Measurements from ENCODE around the gene HFM1. TPM values are rescaled to one million over a fixed set of nuclear protein-coding genes. Genes with fewer than 3 reads are reported as not detected.
"Not testable (repeated sequence)": the region's sequence is repeated elsewhere in the genome, so short reads cannot be mapped to it uniquely, and the experiment has no call there.

Gene HFM1
- total RNA-seq, 4 donors from 2014 or later: 0.77 to 3.2 (median 2.5) TPM

- Histone ChIP-seq H3K27ac (no peak overlapping the region), H3K9me3 (no peaks in the 10 kb centered on the region), H3K4me1 (no peaks in the 10 kb centered on the region), H3K4me3 (no peak overlapping the region), H3K36me3 (no peaks in the 10 kb centered on the region), H3K27me3 (no peaks in the 10 kb centered on the region)
- no peak for ATAC-seq
- TF ChIP-seq POLR2AphosphoS5 (IDR thresholded peaks at IDR 0.05) (no peak), EP300 (IDR thresholded peaks at IDR 0.05) (no peak), POLR2A (IDR thresholded peaks at IDR 0.05) (no peak)
- TF ChIP-seq, protein P1, sequence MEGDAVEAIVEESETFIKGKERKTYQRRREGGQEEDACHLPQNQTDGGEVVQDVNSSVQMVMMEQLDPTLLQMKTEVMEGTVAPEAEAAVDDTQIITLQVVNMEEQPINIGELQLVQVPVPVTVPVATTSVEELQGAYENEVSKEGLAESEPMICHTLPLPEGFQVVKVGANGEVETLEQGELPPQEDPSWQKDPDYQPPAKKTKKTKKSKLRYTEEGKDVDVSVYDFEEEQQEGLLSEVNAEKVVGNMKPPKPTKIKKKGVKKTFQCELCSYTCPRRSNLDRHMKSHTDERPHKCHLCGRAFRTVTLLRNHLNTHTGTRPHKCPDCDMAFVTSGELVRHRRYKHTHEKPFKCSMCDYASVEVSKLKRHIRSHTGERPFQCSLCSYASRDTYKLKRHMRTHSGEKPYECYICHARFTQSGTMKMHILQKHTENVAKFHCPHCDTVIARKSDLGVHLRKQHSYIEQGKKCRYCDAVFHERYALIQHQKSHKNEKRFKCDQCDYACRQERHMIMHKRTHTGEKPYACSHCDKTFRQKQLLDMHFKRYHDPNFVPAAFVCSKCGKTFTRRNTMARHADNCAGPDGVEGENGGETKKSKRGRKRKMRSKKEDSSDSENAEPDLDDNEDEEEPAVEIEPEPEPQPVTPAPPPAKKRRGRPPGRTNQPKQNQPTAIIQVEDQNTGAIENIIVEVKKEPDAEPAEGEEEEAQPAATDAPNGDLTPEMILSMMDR (IDR thresholded peaks at IDR 0.05): no peak
These were observed 34.4 kb upstream of the HFM1 start for GRCh38 chr1:91439016-91439415.

GRCh38 chr1:91428182-91428798 is 23.7 kb upstream of the HFM1 start:
- peaks cover 13% of the 10 kb centered on the region for H3K27me3 ChIP-seq
- H3K9me3 ChIP-seq: no peaks in the 10 kb centered on the region
- H3K27ac ChIP-seq: no peak overlapping the region
- H3K36me3 ChIP-seq: no peaks in the 10 kb centered on the region
- no peak overlapping the region for H3K4me3 ChIP-seq
- H3K4me1 ChIP-seq: no peaks in the 10 kb centered on the region
- ATAC-seq: no peak
- 49 to 68% methylated on average over 5 to 7 of the region's 13 CpGs for WGBS, 2 donors (ENCODE audit: low coverage in 1 of 2)
- TF ChIP-seq, protein P1 (IDR thresholded peaks at IDR 0.05): no peak
- TF ChIP-seq POLR2AphosphoS5 (IDR thresholded peaks at IDR 0.05) (no peak), EP300 (IDR thresholded peaks at IDR 0.05) (no peak), POLR2A (IDR thresholded peaks at IDR 0.05) (no peak)

DNA sequence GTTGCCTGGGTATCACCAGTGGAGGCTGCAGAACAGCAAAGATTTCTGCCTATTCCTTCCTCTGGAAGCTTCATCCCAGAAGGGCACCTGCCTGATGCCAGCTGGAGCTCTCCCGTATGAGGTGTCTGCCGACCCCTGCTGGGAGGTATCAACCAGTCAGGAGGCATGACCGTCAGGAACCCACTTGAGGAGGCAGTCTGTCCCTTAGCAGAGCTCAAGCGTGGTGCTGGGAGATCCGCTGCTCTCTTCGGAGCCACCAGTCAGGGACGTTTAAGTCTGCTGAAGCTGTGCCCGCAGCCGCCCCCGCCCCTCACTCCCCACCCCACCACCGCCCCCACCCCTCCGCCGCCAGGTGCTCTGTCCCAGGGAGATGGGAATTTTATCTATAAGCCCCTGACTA is 23.1 kb upstream of the HFM1 start:
- whole genome bisulfite sequencing, 2 donors (ENCODE audit: low coverage in 1 of 2): 60% methylated on average over 2 of the region's 13 CpGs; no CpG with 5 or more reads in 1 of the 2 donors
- no peak overlapping the region for H3K4me3 ChIP-seq
- no peak for ATAC-seq
- no peak overlapping the region for H3K27ac ChIP-seq
- peaks cover 13% of the 10 kb centered on the region for H3K27me3 ChIP-seq
- no peaks in the 10 kb centered on the region for H3K4me1 ChIP-seq
- TF ChIP-seq, protein P1 (IDR thresholded peaks at IDR 0.05): no peak
- TF ChIP-seq POLR2AphosphoS5 (IDR thresholded peaks at IDR 0.05) (no peak), POLR2A (IDR thresholded peaks at IDR 0.05) (no peak), EP300 (IDR thresholded peaks at IDR 0.05) (no peak)
- no peaks in the 10 kb centered on the region for H3K9me3 ChIP-seq
- no peaks in the 10 kb centered on the region for H3K36me3 ChIP-seq

GRCh38 chr1:91422523-91422922 is 17.9 kb upstream of the HFM1 start:
- H3K36me3 ChIP-seq, ATAC-seq, H3K27ac ChIP-seq, H3K4me1 ChIP-seq, H3K9me3 ChIP-seq, H3K4me3 ChIP-seq: not testable (repeated sequence)
- WGBS, 2 donors (ENCODE audit: low coverage in 1 of 2): 71 to 98% methylated on average over 4 of the region's 4 CpGs
- peaks cover 13% of the 10 kb centered on the region for H3K27me3 ChIP-seq

DNA sequence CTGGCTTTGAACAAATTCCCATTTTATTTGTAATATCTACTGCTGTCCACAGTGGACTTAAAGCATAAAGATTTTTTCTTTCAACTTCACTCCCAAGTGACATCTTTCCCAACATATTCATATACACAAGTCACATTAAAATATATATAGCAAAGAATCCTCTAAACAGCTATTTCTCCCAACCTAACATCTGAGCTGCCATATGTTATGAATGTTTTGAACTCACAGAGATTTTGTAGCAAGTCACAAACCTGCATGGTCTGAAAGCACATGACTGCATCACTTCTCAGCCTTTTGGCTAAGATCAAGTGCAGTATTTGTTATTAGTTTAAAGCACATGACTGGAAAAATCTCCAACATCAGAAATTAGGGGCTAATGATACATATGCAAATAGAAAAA is 7.7 kb upstream of the HFM1 start:
- ATAC-seq: no peak
- Histone ChIP-seq H3K36me3 (no peaks in the 10 kb centered on the region), H3K4me3 (no peak overlapping the region), H3K4me1 (no peaks in the 10 kb centered on the region), H3K27me3 (peaks cover 3% of the 10 kb centered on the region), H3K9me3 (no peaks in the 10 kb centered on the region), H3K27ac (no peak overlapping the region)
- no peak for TF ChIP-seq POLR2A (IDR thresholded peaks at IDR 0.05)
- no peak for TF ChIP-seq POLR2AphosphoS5 (IDR thresholded peaks at IDR 0.05)
- no peak for TF ChIP-seq EP300 (IDR thresholded peaks at IDR 0.05)
- TF ChIP-seq, protein P1 (IDR thresholded peaks at IDR 0.05): no peak

Data from gastroesophageal sphincter (tissue), 4 donors.